Uterus (tissue), 4 donors: Measurements from ENCODE around the gene LMBR1. TPM values are rescaled to one million over a fixed set of nuclear protein-coding genes. Genes with fewer than 3 reads are reported as not detected.
"Not testable (repeated sequence)": the region's sequence is repeated elsewhere in the genome, so short reads cannot be mapped to it uniquely, and the experiment has no call there.

Experiments
- DNase-seq, 2 donors: peaks; one replicate each; pipeline ENCODE4 v3.0.0-alpha.2; 2019 to 2020
- H3K27ac ChIP-seq, 2 donors: fragments of 200-600 bp; sonication (generic); 1 replicate in 1 of 2; 2 replicates in 1 of 2; pipeline ENCODE4 v1.5.1; 2016 to 2018
- H3K27me3 ChIP-seq, 2 donors: fragments of 200-600 bp; sonication (generic); one replicate each; pipeline ENCODE4 v1.5.1; 2018 to 2019; ENCODE audit warnings: control low read depth in 1 of 2
- H3K36me3 ChIP-seq, 2 donors: fragments of 200-600 bp; sonication (generic); one replicate each; pipeline ENCODE4 v1.5.1; 2019; ENCODE audit warnings: control low read depth in 1 of 2
- H3K4me1 ChIP-seq, 2 donors: fragments of 200-600 bp; sonication (generic); one replicate each; pipeline ENCODE4 v1.5.1; 2018 to 2019; ENCODE audit warnings: control low read depth in 1 of 2
- H3K4me3 ChIP-seq, 2 donors: fragments of 200-600 bp; sonication (generic); 1 replicate in 1 of 2; 2 replicates in 1 of 2; pipeline ENCODE4 v1.5.1; 2018 to 2019; ENCODE audit warnings: mild to moderate bottlenecking in 1 of 2
- H3K9me3 ChIP-seq, 2 donors: fragments of 200-600 bp; sonication (generic); one replicate each; pipeline ENCODE4 v1.5.1; 2019; ENCODE audit warnings: control low read depth in 1 of 2
- POLR2A ChIP-seq, 2 donors: fragments of 450-650 bp; IDR thresholded peaks; one replicate each; pipeline ENCODE4 v1.6.1; 2016; ENCODE audit warnings: antibody characterized with exemption in 2 of 2, mild to moderate bottlenecking in 1 of 2, moderate library complexity in 1 of 2
- intact Hi-C: fragments of 100-400 bp; cut with DNase I; formaldehyde crosslinking; loops from one replicate; pipeline ENCODE4 v1.15.1; 2023; ENCODE audit warnings: low total_unique reads
- total RNA-seq, 4 donors: library from RNA; depleted of rRNA in 3 of 4; stranded (reverse); fragments of >200 nt in 3 of 4; gene quantifications; one replicate each; pipeline versions ENCODE4 v1.1.0 to v1.2.4, GENCODE V29; 2014 to 2023
- TF ChIP-seq, protein P1 (sequence below), 4 experiments: fragments of 200-600 bp in 2 of 4; fragments of 450-650 bp in 2 of 4; sonication (generic) in 2 of 4; IDR thresholded peaks; one replicate each; pipeline ENCODE4 v1.5.1; 2016 to 2019; ENCODE audit warnings: antibody characterized with exemption in 4 of 4, mild to moderate bottlenecking in 2 of 4, moderate library complexity in 1 of 4
- donor health status: DM: yes; HTN: yes; CAD: no.

The LMBR1 gene
- total RNA-seq, result 1,000 to 10,000 TPM in 1 of 4 donors, 100 to 1,000 TPM in 2, 10 to 100 TPM in 1; 54.4 to 1,378 (median 140) TPM

DNA sequence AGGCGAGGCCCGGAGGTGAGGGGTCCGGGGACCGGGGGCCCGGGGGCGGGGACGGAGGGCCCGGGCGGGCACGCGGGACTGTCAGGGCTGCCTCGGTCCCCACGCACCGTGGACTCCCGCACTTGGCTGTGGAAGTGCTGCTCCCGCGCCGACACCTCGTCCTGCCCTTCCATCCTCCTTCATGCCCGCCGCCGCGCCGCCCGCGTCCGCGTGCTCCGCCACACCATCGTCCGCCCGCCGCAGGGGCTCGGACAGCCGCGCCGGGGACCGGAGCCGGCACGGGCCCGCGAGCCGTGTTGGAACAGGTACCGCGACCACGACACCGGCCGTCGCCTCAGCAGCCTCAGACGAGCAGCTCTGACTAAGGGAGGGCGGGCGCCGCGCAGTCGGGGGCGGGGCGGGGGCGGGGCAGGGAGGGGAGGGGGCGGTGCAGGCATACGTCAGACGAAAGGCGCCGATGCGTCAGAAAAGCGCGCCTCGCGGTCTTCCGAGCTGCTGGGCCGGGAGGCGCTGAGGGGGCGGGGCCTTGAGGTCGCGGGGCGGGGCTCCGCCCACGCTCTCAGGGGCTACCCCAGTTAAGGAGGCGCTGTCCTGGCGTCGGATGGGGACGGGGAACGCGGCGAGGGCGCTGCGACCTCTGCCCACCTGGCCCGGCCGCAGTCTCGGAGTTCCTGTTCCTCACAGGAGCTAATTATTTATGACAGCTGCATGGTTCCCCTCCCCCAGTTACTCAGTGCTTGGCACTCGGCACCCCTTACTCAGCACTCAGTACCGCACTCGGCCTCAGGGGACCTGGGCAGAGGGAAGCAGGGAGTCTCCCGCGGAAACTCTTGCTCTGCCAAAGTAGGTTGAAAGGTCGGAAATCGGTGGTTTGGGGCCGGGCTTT, at the start of gene LMBR1:
Gene LMBR1, minus strand, starts transcription at position 363 of the 886 bp plus-strand sequence. Its CDS starts 190 bp downstream, at position 173.
- Histone ChIP-seq H3K27me3 (no peaks in the 10 kb centered on the region), H3K27ac (peak within 1 kb of the TSS; percentile 84 to 93), H3K4me1 (peaks cover 0 to 6% of the 10 kb centered on the region in 2 donors), H3K4me3 (peak within 1 kb of the TSS; percentile 59 to 99), H3K36me3 (no peaks in the 10 kb centered on the region), H3K9me3 (no peaks in the 10 kb centered on the region)
- intact Hi-C loops, result no loop called here
- TF ChIP-seq, protein P1, sequence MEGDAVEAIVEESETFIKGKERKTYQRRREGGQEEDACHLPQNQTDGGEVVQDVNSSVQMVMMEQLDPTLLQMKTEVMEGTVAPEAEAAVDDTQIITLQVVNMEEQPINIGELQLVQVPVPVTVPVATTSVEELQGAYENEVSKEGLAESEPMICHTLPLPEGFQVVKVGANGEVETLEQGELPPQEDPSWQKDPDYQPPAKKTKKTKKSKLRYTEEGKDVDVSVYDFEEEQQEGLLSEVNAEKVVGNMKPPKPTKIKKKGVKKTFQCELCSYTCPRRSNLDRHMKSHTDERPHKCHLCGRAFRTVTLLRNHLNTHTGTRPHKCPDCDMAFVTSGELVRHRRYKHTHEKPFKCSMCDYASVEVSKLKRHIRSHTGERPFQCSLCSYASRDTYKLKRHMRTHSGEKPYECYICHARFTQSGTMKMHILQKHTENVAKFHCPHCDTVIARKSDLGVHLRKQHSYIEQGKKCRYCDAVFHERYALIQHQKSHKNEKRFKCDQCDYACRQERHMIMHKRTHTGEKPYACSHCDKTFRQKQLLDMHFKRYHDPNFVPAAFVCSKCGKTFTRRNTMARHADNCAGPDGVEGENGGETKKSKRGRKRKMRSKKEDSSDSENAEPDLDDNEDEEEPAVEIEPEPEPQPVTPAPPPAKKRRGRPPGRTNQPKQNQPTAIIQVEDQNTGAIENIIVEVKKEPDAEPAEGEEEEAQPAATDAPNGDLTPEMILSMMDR (IDR thresholded peaks at IDR 0.05), result peak; percentile 25 to 85 (median 51)
- peak; percentile 22 to 81 for TF ChIP-seq POLR2A (IDR thresholded peaks at IDR 0.05)
- DNase-seq, result peak; percentile 92 to 96

GRCh38 chr7:156942708-156943090, 49.7 kb upstream of the LMBR1 start:
- Histone ChIP-seq H3K4me1 (no peaks in the 10 kb centered on the region), H3K27me3 (no peaks in the 10 kb centered on the region), H3K36me3 (no peaks in the 10 kb centered on the region), H3K4me3 (no peak overlapping the region), H3K9me3 (no peaks in the 10 kb centered on the region), H3K27ac (no peak overlapping the region)
- DNase-seq, result no peak
- TF ChIP-seq, protein P1 (IDR thresholded peaks at IDR 0.05), result no peak
- TF ChIP-seq POLR2A (IDR thresholded peaks at IDR 0.05), result no peak
- intact Hi-C loops, result no loop called here

GRCh38 chr7:156941393-156942182, 48.6 kb upstream of the LMBR1 start:
- H3K4me3 ChIP-seq, result no peak overlapping the region
- no peak overlapping the region for H3K27ac ChIP-seq
- no peak for TF ChIP-seq POLR2A (IDR thresholded peaks at IDR 0.05)
- TF ChIP-seq, protein P1 (IDR thresholded peaks at IDR 0.05), result no peak
- H3K27me3 ChIP-seq, result no peaks in the 10 kb centered on the region
- no peaks in the 10 kb centered on the region for H3K4me1 ChIP-seq
- intact Hi-C loops, result no loop called here
- H3K36me3 ChIP-seq, result no peaks in the 10 kb centered on the region
- no peak for DNase-seq
- no peaks in the 10 kb centered on the region for H3K9me3 ChIP-seq

DNA sequence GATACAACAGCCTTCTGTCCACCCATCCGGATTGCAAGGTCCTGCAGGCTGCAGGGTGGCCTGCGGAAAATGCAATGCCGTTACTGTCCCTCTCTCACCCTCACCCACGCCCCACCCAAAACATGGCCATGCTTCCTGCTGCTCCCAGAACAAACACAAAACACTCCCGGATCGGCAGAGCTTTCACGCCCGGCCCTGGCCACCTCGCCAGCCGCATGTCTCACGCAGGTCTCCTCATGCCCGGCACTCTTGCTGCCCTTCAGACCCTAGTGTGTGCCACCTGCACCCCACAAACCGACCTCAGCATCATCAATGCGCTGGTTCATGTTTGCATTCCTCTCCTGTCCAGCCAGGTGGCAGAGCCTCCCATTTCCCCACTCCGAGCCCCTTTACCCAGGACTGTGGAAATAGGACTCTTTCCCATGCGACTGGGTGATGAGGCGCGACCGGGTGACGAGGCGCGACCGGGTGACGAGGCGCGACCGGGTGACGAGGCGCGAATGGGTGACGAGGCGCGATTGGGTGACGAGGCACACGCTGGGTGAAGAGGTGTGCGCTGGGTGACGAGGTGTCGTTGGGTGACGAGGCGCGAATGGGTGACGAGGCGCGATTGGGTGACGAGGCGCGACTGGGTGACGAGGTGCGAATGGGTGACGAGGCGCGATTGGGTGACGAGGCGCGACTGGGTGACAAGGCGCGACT, 47.6 kb upstream of the LMBR1 start:
- no peak overlapping the region for H3K27ac ChIP-seq
- no peaks in the 10 kb centered on the region for H3K4me1 ChIP-seq
- no peak overlapping the region for H3K4me3 ChIP-seq
- H3K27me3 ChIP-seq, result no peaks in the 10 kb centered on the region
- no peaks in the 10 kb centered on the region for H3K36me3 ChIP-seq
- DNase-seq, result no peak
- intact Hi-C loops, result no loop called here
- no peaks in the 10 kb centered on the region for H3K9me3 ChIP-seq
- TF ChIP-seq POLR2A (IDR thresholded peaks at IDR 0.05), result no peak
- TF ChIP-seq, protein P1 (IDR thresholded peaks at IDR 0.05), result no peak

- H3K36me3 ChIP-seq, H3K27ac ChIP-seq, DNase-seq, intact Hi-C loops, H3K27me3 ChIP-seq, H3K9me3 ChIP-seq, H3K4me3 ChIP-seq, H3K4me1 ChIP-seq: not testable (repeated sequence)
Measured at GRCh38 chr7:156936766-156937165, 43.8 kb upstream of the LMBR1 start.
